Thyroid gland (tissue), 4 donors: ENCODE data around the gene JPH2.

Experiments used
- CTCF ChIP-seq, 6 experiments: fragments of 200-600 bp in 3 of 6; fragments of 450-650 bp in 3 of 6; sonication (generic) in 3 of 6; IDR thresholded peaks; one replicate each; pipeline ENCODE4 v1.5.1; 2016 to 2019; ENCODE audit warnings: antibody characterized with exemption in 6 of 6, mild to moderate bottlenecking in 2 of 6, inconsistent platforms in 1 of 6, moderate library complexity in 1 of 6
- POLR2A ChIP-seq, 2 donors: fragments of 450-650 bp; IDR thresholded peaks; one replicate each; pipeline ENCODE4 v1.6.1; 2017; ENCODE audit warnings: antibody characterized with exemption in 2 of 2, mild to moderate bottlenecking in 2 of 2, moderate library complexity in 1 of 2

DNA sequence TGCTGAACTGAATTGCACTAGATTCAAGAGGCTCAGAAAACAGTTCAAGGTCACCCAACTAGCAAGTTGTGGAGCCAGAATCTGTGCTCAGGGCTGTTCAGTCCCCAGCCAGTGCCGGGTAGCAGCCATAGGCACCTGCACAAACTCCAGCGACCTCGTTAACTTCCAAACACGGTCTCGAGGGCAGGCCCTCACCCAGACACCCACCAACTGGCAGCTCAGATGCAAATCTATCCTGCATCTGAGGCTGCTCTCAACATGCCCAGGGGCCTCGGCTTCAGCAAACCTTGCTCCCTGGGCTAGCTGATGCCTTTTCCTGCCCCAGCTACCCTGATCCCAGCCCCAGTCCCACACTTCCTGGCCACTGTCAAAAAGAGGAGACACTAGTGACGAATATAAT lies 3.7 kb downstream of the JPH2 start:
- TF ChIP-seq CTCF (IDR thresholded peaks at IDR 0.05) = no peak
- TF ChIP-seq POLR2A (IDR thresholded peaks at IDR 0.05) = no peak
